HG03139 (cell line): ENCODE measurements around the gene RRAD.
A peak's percentile ranks its signal among the peaks of the same experiment; 100 is the strongest.
"Not testable (repeated sequence)": the region's sequence is repeated elsewhere in the genome, so short reads cannot be mapped to it uniquely, and the experiment has no call there.

ENCODE experiments used
- ATAC-seq: cut with Tn5 transposase; IDR thresholded peaks from one replicate; pipeline ENCODE4 v1.9.1; 2021; ENCODE audit not compliant: unreplicated experiment

The RRAD gene, protein sequence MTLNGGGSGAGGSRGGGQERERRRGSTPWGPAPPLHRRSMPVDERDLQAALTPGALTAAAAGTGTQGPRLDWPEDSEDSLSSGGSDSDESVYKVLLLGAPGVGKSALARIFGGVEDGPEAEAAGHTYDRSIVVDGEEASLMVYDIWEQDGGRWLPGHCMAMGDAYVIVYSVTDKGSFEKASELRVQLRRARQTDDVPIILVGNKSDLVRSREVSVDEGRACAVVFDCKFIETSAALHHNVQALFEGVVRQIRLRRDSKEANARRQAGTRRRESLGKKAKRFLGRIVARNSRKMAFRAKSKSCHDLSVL

DNA sequence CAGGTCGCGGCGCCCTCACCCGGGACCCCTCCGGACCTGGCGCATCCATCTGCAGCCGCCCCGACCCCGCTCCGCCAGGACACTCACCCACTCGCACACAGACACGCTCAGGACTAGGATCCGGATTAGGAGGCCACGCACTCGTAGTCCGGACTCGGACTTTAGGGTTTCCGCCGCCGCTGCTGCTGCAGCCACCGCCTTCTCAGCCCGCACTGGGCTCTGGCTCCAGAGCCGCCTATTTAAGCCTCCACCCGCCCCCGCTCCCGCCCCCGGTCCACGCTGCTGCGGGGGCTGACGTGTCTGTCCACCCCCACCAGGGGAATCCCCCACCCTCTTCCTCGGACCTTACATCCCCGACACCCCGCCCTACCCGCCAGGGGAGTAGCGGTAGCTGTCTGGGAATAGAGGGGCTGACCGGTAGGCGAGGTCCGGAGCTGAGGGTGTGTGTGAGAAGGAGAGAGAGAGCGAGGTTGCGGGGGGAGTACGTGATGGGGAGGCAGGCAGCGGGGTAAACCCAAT, at the start of gene RRAD:
TSS of gene RRAD (minus strand) at position 214 of the 519 bp plus-strand sequence. CDS start 356 bp downstream, outside the sequence.
- ATAC-seq, result no peak

DNA sequence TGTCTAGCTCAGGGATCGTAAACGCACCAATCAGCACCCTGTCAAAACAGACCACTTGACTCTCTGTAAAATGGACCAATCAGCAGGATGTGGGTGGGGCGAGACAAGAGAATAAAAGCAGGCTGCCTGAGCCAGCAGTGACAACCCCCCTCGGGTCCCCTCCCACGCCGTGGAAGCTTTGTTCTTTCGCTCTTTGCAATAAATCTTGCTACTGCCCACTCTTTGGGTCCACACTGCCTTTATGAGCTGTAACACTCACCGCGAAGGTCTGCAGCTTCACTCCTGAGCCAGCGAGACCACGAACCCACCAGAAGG, 49.6 kb upstream of the RRAD start:
- ATAC-seq, result not testable (repeated sequence)

DNA sequence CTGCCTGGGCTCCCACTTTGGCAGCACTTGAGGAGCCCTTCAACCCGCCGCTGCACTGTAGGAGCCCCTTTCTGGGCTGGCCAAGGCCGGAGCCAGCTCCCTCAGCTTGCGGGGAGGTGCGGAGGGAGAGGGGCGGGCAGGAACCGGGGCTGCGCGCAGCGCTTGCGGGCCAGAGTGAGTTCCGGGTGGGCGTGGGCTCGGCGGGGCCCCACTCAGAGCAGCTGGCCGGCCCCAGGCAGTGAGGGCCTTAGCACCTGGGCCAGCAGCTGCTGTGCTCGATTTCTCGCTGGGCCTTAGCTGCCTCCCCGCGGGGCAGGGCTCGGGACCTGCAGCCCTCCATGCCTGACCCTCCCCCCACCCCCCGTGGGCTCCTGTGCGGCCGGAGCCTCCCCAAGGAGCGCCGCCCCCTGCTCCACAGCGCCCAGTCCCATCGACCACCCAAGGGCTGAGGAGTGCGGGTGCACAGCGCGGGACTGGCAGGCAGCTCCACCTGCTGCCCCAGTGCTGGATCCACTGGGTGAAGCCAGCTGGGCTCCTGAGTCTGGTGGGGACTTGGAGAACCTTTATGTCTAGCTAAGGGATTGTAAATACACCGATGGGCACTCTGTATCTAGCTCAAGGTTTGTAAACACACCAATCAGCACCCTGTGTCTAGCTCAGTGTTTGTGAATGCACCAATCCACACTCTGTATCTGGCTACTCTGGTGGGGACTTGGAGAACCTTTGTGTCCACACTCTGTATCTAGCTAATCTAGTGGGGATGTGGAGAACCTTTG, 49.0 kb upstream of the RRAD start:
- not testable (repeated sequence) for ATAC-seq

DNA sequence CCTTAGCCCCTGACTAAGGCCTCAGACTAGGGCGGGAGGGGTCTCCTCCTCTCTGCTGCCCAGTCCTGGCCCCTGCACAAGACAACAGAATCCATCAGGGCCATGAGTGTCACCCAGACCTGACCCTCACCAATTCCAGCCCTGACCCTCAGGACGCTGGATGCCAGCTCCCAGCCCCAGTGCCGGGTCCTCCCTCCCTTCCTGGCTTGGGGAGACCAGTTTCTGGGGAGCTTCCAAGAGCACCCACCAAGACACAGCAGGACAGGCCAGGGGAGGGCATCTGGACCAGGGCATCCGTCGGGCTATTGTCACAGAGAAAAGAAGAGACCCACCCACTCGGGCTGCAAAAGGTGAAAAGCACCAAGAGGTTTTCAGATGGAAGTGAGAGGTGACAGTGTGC, 48.4 kb upstream of the RRAD start:
- no peak for ATAC-seq

DNA sequence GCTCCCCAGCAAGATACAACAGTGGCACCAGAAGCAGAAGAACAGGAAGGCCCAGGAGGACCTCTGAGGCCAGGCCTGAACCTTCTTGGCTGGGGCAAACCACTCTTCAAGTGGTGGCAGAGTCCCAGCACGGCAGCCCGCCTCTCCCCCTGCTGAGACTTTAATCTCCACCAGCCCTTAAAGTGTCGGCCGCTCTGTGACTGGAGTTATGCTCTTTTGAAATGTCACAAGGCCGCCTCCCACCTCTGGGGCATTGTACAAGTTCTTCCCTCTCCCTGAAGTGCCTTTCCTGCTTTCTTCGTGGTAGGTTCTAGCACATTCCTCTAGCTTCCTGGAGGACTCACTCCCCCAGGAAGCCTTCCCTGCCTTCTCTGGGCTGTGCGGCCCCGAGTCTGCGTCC, 47.6 kb upstream of the RRAD start:
- no peak for ATAC-seq

DNA sequence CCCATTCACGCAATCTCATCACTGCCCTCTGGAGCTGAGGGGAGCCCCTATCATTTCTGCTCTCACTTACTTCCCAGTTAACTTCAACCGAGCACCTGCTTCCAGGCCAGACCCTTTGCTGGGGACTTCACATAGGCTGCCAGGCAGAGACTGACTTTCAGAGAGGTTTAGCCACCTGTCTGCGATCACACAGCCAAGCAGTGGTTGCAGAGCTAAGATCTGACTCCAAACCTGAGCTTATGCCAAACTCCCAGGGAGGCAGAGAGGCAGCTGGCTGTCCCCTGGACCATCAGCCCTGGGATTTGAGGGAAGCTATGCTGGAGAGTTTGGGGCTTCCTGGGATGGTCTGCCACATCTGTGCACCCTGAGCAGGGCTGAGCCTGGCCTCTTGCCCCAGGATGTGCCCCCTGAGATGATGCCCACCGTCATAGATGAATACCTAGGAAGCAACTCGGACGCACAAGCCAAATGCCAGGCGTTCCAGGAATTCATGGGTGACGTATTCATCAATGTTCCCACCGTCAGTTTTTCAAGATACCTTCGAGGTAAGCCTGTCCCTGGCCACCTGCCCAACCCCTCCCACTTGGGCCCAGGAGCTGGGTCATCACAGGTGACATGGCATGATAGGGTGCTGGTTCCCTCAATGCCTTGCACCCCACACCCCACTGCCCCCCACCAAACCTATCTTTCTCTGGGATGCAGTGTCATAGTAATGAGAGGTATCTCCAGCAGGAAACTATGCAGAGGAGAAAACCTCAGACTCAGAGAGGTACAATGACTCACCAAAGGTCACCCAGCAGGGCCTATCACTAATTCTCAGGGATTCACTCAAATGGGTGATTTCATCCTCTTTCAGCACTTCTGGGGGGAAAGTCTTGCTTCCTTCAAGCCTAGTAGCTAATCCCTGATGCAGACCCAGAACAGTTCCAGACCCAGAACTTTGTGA, 45.7 kb upstream of the RRAD start:
- ATAC-seq, result no peak

DNA sequence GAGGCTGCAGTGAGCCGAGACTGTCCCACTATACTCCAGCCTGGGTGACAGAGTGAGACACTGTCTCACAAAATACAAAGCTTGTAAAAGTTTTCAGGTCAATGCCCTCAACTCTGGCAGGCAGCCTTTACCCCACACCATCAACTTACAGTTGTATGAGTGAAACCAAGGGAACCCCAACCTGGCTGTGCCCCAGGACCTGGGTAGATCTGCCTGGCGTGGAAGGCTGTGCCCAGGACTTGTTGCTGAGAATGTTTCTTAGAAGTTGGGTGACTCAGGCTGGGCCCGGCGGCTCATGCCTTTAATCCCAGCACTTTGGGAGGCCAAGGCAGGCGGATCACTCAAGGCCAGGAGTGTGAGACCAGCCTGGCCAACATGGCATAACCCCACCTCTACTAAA, 43.5 kb upstream of the RRAD start:
- ATAC-seq, result no peak

DNA sequence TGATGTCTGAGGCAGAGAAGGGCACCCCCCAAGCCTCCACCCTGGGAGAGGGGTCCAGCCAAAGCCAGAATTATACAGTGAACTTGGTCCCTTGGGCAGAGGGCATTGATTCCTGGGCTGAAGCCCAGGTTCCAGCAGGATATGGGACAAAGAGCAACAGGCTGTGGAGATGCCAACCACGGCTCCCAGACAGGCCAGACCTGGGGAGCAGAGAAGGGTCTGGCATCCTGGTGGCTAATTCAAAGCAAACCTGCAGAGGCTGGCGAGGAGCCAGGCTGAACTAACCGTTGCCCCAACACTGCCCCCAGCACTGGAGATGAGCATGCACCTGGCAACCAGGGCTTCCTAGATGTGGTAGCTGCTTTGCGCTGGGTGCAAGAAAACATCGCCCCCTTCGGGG, 38.7 kb upstream of the RRAD start:
- ATAC-seq, result no peak

DNA sequence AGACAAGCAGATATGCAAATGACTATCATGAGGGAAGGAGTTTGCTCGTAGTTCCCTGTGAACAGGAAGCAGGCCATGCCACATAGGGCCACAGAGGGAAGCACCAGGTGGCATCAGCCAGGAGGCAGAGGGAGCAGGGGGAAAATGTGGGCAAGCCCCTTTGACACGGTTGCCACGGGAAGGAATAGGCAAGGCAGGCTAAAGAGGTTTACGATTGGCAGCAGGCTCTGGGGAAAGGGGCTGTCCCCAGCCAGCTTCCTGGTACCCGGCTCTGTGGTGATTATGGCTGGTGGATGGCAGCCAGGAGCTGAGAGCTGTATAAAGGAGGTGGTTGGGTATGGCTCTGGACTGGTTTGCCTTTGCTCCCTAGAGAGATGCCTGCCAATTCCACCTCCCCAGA, 36.6 kb upstream of the RRAD start:
- ATAC-seq, result no peak

DNA sequence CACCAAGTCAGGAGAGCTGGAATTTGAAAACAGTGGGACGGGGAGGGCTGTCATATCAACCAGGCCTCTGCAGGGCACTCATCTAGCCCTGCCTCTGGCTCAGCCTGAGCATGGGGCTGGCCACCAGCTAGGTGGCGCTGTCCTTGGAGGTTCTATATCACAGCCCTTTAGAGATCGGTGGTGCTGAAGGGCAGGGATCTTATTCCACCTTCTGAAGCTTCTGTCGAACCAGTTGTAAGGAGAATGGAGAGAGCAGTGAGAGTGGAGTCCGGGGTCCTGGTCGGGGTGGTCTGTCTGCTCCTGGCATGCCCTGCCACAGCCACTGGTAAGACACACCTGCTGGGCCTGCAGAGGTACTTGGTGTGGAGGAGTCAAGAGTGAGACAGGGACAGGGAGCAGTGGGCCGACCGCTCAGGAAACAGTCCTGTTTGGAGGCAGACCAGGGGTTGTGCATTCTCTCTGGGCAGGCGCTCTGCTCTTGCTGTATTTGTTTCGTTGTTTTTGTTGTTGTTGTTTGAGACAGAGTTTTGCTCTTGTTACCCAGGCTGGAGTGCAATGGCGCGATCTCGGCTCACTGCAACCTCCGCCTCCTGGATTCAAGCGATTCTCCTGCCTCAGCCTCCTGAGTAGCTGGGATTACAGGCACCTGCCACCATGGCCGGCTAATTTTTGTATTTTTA, 35.9 kb upstream of the RRAD start, which contains the start of gene CES3:
TSS of gene CES3 (plus strand) at position 202 of the 680 bp plus-strand sequence. CDS start at position 244, 42 bp downstream.
- ATAC-seq, result peak; percentile 75

DNA sequence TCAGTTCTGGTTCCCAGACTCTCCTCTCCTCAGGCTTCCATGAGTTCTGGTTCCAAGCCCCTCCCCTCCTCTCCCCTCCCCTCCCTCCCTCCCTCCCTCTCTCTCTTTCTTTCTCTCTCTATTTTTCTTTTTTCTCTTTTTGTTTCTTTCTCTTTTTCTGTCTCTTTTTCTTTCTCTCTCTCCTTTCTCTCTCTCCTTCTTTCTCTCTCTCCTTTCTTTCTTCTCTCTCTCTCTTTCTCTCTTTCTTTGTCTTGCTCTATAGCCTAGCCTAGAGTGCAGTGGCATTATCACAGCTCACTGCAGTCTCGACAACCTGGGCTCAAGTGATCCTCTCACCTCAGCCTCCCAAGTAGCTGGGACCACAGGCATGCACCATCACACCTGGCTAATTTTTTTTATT, 34.9 kb upstream of the RRAD start:
- ATAC-seq, result no peak

DNA sequence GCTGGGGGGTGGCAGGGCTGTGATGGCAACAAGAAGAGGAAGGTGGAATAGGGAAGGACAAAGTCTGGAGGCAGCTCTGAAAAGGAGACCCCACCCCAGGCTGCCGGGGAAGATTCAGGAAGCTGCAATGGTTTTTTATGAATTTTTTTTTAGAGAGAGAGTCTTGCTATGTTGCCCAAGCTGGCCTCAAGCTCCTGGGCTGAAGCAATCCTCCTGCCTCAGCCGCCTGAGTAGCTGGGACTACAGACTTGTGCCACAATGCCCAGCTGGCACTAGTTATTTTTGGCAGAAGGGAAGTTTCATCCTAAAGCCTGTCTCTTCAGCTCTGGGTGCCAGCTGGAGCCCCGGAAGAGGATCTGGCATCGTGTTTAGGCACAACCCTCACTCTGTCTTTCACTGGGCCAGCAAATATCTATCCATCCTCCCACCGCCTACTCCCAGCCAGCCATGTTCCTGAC, 34.4 kb upstream of the RRAD start:
- no peak for ATAC-seq

DNA sequence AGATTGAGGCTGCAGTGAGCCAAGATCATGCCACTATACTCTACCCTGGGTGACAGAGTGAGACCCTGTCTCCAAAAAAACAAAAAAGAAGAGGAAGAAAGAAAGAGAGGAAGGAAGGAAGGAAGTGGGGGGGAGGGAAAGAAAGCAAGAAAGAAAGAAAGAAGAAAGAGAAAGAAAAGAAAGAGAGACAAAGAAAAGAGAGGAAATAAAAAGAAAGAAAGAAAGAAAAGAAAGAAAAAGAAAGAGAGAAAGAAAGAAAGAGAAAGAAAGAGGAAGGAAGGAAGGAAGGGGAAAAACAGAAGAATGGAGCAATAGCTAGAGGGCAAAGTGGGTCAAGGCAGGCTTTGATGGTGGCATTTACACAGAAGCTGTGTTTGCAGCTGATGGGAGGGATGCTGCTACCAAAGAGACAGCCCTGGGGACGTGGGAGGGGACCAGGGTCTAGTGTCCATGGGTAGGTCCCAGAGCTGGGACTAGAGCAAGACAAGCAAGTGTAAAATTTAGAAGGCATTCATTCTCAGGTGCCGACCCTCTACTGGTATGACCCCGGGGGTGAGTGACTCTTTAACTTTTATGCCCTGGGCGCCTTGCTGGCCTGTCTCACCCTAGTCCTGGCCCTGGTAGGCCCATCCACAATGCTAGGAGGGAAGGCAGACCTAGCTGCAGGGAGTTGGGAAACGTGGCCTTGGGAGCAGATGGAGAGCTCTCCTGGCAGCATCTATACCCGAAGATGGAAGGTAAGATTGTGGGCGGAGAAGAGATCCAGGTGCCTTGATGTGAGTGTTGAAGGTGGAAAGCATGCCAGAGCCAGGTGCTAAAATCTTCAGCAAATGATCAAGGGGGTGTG, 33.7 kb upstream of the RRAD start:
- ATAC-seq, result no peak

DNA sequence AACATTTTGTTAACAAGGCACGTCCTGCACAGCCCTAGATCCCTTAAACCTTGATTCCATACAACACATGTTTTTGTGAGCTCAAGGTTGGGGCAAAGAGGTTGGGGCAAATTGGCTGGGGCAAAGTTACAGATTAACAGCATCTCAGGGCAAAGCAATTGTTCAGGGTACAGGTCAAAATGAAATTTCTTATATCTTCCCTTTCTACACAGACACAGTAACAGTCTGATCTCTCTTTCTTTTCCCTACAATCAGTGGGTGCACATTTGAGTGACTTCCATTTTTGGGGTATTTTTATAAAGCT, 30.8 kb upstream of the RRAD start:
- ATAC-seq, result not testable (repeated sequence)

DNA sequence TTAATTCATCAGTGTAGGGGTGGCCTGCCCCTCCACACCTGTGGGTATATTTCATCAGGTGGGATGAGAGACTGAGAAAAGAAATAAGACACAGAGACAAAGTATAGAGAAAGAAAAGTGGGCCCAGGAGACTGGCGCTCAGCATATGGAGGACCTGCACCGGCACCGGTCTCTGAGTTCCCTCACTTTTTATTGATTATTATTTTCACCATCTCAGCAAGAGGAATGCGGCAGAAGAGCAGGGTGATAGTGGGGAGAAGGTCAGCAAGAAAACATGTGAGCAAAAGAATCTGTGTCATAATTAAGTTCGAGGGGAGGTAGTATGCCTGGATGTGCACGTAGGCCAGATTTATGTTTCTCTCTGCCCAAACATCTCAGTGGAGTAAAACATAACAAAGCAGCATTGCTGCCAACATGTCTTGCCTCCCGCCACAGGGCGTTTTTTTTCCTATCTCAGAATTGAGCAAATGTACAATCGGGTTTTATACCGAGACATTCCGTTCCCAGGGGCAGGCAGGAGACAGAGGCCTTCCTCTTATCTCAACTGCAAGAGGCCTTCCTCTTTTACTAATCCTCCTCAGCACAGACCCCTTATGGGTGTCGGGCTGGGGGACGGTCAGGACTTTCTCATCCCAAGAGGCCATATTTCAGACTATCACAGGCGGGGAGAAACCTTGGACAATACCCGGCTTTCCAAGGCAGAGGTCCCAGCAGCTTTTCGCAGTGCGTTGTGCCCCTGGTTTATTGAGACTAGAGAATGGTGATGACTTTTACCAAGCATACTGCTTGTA, 30.2 kb upstream of the RRAD start:
- not testable (repeated sequence) for ATAC-seq

DNA sequence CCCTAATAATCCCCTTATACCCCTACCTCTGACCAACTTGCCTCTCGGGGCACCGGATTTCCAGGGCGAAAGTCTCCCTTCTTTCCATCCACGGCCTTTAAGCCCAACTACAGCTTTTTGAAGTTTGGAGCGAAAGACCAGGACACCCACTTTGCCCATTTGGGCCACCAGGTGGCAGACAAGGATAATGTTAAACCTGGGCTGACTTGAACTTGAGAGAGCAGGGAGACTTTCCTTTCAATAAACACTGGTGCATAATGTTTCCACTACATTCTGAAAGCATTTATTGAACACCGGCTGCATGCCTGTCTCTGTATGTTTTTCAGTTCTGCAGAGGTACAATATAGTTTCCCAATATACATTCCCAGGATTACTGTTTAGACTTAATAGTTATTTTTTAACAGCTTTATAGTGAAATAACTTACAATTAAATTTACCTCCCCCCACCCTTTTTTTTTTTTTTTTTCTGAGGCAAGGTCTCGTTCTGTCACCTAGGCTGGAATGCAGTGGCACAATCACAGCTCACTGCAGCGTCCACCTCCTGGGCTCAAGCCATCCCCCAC, 28.8 kb upstream of the RRAD start:
- no peak for ATAC-seq

DNA sequence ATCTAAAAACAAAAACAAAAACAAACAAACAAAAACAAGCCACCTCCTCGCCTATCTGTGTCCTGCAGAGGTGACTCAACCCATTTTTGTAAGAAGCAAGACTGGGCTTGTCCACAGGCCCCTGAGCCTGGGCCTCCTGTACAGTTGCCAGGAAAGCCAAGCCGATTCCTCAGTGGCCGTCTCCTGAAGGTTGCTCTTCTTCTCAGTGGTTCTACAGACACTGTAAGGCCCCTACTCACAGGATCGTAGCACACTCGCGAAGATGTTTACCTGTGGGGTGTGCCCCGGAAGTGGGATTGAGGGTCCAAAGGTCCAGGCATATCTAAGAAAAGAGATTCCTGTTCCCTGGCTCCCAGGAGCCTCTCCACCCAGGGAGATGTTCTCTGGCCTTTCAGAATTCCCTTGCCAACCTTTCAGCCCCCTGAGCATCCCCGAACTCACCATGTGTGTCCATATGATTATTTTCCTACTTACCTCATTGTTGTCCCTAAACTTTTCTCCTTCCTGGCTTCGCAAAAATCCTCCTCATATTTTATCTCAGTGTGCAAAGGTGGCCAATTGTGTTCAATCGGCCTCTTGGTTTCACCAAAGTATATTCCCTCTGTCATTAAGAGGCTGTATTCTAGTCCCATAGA, 28.2 kb upstream of the RRAD start:
- ATAC-seq, result no peak

DNA sequence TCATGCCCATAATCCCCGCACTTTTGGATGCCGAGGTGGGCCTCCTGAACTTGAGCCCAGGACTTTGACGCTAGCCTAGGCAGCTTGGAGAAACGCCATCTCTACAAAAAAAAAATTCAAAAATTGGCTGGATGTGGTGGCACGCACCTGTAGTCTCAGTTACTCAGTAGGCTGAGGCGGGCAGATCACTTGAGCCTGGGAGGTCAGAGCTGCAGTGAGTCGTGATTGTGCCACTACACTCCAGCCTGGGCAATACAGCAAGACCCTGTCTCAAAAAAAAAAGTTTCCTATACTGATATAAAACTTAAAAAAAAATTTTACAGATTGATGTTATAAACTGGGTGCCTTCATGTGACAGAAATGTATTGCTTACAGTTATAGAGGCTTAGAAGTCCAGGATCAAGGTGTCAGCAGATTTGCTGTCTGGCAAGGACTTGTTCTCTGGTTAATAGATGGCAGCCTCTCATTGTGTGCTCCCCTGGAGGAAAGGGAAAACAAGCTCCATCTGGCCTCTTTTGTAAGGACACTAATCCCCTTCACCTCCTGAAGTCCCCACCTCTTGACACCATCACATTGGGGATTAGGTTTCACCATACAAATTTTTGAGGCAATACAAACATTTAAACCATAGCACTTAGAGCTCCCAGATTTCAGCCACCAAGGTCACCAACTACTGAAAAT, 27.2 kb upstream of the RRAD start:
- ATAC-seq, result no peak
